ENCODE measurements around the gene PTPRN2.
"Not testable (repeated sequence)": the region's sequence is repeated elsewhere in the genome, so short reads cannot be mapped to it uniquely, and the experiment has no call there.

The PTPRN2 gene

GRCh38 chr7:158550394-158550700 lies 37.3 kb downstream of the PTPRN2 start:
- no peak for DNase-seq

- DNase-seq: no peak
These were observed 37.8 kb downstream of the PTPRN2 start for GRCh38 chr7:158549616-158550393.

DNA sequence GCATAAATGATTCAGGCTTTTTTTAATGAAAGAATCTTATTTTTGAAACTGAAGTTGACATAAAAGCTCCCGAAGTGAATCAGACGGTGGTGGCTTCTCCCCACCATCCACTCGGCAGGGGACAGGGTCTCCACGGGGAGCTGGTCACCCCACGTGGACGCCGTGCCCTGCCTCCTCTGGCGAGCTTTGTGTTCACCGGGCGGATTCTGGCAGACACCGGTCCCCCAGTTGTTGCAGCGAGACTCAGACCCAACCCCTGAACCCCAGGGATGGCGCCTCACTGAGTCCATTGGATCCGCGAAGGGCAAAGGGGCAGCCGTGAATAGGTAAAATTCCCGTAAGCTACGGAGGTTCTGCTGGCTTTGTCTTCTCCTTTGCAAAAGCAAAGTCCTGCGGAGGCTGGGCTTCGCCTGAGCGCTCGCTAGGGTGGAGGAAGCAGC lies 38.4 kb downstream of the PTPRN2 start:
- no peak for DNase-seq

DNA sequence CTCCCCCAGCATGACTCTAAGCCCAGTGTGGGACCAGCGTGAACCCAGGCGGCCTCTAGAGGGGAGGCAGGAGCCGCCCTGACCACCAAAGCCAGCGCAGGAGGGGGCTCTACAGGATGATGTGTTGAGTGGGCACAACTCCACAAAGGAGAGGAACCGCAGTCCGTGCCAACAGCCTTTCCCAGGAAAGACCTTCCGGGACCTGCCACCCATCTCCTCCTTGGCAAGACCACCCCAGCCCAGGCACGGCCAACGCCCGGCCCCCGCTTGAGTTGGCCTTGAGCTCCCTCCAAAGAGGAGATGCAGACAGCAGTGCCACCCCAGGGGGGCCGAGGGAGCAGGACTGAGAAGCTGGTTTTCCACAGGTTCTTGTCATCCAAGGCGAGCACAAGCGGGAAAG lies 38.9 kb downstream of the PTPRN2 start:
- DNase-seq: no peak

- DNase-seq: no peak
These were observed 39.8 kb downstream of the PTPRN2 start for GRCh38 chr7:158547817-158548216.

GRCh38 chr7:158546626-158547025 lies 41.0 kb downstream of the PTPRN2 start:
- DNase-seq: no peak

DNA sequence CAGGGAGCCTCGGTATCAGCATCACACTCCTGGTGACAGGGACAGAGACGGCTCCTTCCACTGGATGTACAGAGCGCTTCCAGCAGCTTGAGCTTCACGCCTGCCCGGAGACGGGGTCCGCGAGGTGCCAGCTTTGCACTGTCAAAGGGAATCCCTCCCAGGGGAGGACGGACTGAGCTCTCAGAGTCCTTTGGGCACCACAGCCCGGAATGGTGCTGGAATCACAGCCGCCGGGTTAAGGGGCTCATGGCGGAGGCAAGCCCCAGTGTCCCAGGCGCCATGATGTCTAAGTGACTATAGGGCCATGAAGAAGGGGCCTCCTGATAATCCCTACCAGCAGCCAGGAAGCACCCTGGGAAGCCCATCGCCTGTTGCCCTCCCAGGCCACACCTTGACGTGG lies 41.4 kb downstream of the PTPRN2 start:
- DNase-seq: no peak

DNA sequence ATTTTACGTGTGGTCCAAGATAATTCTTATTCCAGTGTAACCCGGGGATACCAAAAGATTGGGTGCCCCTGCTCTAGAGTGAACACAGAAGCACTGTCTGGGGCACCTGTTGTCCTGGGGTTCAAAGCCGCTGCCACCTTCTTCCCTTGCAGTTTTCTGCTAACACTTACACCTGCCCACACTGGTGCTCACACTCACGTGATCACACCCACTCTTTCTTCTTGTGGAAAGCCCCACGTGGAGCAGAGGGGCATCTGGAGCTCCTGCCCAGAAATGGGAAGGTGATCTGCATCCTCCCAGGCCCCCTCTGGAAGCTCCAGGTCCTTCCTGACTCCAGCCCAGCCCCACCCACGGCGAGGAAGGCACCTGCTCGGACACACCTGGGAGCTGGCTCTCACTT lies 42.9 kb downstream of the PTPRN2 start:
- DNase-seq: no peak

- DNase-seq: no peak
These were observed 43.8 kb downstream of the PTPRN2 start for GRCh38 chr7:158543840-158544239.

- no peak for DNase-seq
These were observed 44.7 kb downstream of the PTPRN2 start for GRCh38 chr7:158542651-158543566.

- DNase-seq: no peak
These were observed 46.1 kb downstream of the PTPRN2 start for GRCh38 chr7:158541346-158542010.

- DNase-seq: no peak
These were observed 47.9 kb downstream of the PTPRN2 start for GRCh38 chr7:158539711-158540146.

- no peak for DNase-seq
These were observed 49.3 kb downstream of the PTPRN2 start for GRCh38 chr7:158538156-158538946.

DNA sequence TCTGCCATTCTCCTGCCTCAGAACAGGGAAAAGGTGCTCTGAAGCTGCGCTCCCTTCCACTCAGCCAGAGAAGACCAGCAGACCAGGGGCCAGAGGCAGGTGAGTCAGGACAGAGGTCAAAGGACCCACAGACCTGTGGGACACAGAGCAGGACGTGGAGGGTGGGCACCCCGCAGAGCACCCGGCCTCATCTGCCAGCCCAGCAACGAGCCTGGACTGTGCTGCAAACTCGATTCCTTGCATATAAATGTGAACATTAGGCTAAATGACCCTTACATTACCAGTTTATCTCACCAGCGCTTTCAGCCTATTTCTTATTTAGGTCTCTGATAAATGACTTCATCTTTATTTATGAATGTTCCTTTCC lies 50.1 kb downstream of the PTPRN2 start:
- DNase-seq: no peak

DNA sequence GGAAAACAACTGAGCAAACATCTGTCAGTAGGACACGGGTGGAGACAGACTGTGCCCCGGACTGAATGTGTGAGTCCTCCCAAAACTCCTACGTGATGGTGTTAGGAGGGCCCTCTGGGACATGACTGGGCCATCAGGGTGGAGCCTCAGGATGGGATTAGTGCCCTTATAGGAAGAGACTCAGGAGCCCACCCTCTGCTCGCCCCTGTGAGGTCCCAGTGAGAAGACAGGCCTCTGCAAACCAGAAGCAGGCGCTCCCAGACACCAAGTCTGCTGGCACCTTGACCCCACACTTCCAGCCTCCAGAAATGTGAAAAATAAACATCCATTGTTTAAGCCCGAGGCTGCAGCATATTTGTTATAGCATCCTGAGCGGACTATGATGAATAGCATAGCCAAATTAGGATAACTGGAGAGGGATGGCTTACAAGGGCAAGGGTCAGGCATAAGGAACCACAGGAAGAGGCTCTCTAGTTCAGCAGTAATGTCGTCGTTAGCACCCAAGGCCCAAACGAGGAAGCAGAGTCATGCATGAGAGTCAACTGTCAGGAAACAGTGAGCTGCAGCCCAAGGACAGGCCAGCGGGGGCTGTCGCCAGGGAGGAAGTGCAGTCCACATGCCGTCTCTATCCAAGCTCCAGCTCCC lies 50.6 kb downstream of the PTPRN2 start:
- DNase-seq: no peak

- no peak for DNase-seq
These were observed 52.5 kb downstream of the PTPRN2 start for GRCh38 chr7:158535079-158535478.

DNA sequence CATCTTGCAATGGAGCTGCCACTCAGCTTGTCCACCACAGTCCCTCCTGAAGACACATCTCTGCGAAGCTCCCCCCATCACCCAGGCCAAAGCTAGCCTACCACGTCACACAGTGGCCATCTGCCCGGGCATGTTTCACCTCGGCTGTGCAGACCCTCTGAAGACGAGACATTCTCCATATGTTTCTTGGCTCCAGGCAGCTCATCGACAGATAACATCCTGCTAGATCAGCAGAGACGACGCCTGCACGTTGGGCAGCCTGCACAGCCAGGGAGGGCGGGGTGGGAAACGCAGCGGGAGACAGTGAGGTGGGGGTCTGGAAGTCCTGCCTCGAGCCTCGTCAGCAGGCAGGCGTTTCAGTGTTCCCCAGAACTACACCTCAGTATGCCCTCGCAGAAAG lies 53.0 kb downstream of the PTPRN2 start:
- no peak for DNase-seq

- DNase-seq: not testable (repeated sequence)
These were observed 53.5 kb downstream of the PTPRN2 start for GRCh38 chr7:158534134-158534515.

DNA sequence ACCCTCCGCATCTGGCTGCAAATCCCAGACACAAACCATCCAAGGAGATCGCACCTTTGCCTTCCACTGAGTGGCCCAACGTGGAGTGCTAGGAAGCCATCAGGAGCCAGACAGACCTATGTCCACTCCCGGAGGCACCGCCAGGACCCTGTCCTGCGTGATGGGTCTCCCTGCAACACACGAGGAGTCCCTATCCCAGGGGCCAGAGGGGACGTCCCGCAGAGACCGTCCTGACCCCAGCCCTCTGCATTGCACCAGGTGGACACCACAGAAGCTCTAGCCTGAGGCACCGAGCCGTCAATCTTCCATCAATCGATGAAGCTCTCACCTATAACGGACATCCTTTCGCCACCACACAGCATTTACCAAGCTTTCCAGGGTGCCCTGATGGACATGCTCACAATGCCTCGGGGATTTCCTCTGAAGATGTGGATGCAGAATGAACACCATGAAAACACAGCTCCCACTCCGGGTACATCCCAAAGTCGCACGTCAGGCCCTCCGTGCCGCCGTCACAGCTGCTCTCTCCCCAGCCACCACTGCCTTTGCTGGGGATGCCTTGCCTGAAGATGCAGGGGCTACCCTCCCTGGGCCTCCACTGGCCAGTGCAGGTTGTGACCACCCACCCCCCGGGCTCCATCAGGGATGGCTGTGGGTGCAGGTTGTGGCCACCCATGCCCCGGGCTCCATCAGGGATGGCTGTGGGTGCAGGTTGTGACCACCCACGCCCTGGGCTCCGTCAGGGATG lies 54.1 kb downstream of the PTPRN2 start:
- no peak for DNase-seq

- no peak for DNase-seq
These were observed 55.5 kb downstream of the PTPRN2 start for GRCh38 chr7:158532093-158532627.

DNA sequence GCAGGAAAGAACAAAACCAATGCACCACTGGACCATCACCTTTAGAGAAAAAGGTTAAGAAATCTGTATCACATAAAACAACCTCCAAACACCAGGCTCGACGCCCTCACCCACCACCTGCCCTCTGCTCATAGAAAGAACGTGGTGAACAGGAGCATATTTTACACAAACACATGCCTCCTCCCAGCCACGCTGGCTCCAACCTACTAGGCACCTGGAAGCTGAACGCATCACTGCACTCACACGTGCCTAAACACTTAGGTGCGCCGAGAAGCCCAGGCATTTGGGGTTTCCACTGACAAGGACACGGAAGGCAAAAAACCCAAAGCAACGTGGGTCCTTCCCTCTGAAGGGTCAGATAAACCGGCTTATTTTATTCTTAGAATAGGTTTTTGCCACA lies 56.0 kb downstream of the PTPRN2 start:
- DNase-seq: no peak
